Mucosa of descending colon (tissue), 3 donors: ENCODE data around the gene URB2. TPM values are rescaled to one million over a fixed set of nuclear protein-coding genes. Genes with fewer than 3 reads are reported as not detected.

Source experiments
- ATAC-seq: fragments of 200-7000 bp; cut with Tn5 transposase; one replicate; pipeline ENCODE4 v1.9.1; 2020; ENCODE audit warnings: mild to moderate bottlenecking, moderate library complexity
- DNase-seq, 3 donors: peaks; one replicate each; pipeline ENCODE4 v3.0.0-alpha.2; 2020
- H3K36me3 ChIP-seq: fragments of 200-600 bp; one replicate; pipeline ENCODE4 v1.8.0; 2021; ENCODE audit warnings: low read depth, mild to moderate bottlenecking
- H3K4me1 ChIP-seq: fragments of 200-600 bp; one replicate; pipeline ENCODE4 v1.8.0; 2021; ENCODE audit warnings: low read depth, mild to moderate bottlenecking
- H3K4me3 ChIP-seq: fragments of 200-600 bp; one replicate; pipeline ENCODE4 v1.8.0; 2021; ENCODE audit warnings: mild to moderate bottlenecking
- H3K9me3 ChIP-seq: fragments of 200-600 bp; one replicate; pipeline ENCODE4 v1.8.0; 2021; ENCODE audit warnings: mild to moderate bottlenecking
- CTCF ChIP-seq: fragments of 200-600 bp; IDR thresholded peaks from one replicate; pipeline ENCODE4 v1.8.0; 2022; ENCODE audit warnings: antibody characterized with exemption, mild to moderate bottlenecking
- intact Hi-C, 2 donors: fragments of 100-400 bp; cut with DNase I in 1 of 2; cut with micrococcal nuclease in 1 of 2; formaldehyde crosslinking; loops; one replicate each; pipeline versions ENCODE4 v1.11.0 to v1.11.1; 2022; cut with DNase I, micrococcal nuclease
- total RNA-seq, 3 donors: library from RNA; stranded (reverse); fragmentation: NEBNext Ultra II Directional in 2 of 3; extraction: Animal tissue kit (Norgen Biotek cat#: 25700) in 2 of 3; gene quantifications; one replicate each; pipeline versions ENCODE4 v1.2.1 to v1.2.4, GENCODE V29; 2021 to 2023
- donor health status: DM: no; HTN: no; CAD: no; lungs with moderate emphysema.
- donor health status: DM: no; HTN: no; CAD: no.
- donor health status: DM: no; HTN: yes; CAD: no.

URB2 gene
- total RNA-seq, 3 donors from 2014 or later, result 5.5 to 8.3 (median 6.7) TPM

GRCh38 chr1:229643996-229644745, 18.1 kb downstream of the URB2 start:
- DNase-seq (no peak), ATAC-seq (no peak)
- intact Hi-C loops, result no loop called here
- no peaks in the 10 kb centered on the region for H3K36me3 ChIP-seq
- H3K4me3 ChIP-seq, result no peak overlapping the region
- TF ChIP-seq CTCF, result no peak
- H3K9me3 ChIP-seq, result no peaks in the 10 kb centered on the region
- no peaks in the 10 kb centered on the region for H3K4me1 ChIP-seq

GRCh38 chr1:229645324-229645993, 19.4 kb downstream of the URB2 start:
- ATAC-seq, result no peak
- H3K4me3 ChIP-seq, result no peak overlapping the region
- no peak for DNase-seq
- no peak for TF ChIP-seq CTCF
- intact Hi-C loops, result no loop called here
- H3K9me3 ChIP-seq, result no peaks in the 10 kb centered on the region
- no peaks in the 10 kb centered on the region for H3K4me1 ChIP-seq
- no peaks in the 10 kb centered on the region for H3K36me3 ChIP-seq

GRCh38 chr1:229648406-229648805, 22.4 kb downstream of the URB2 start:
- Histone ChIP-seq H3K4me3 (no peak overlapping the region), H3K4me1 (no peaks in the 10 kb centered on the region), H3K36me3 (no peaks in the 10 kb centered on the region), H3K9me3 (no peaks in the 10 kb centered on the region)
- ATAC-seq, result no peak
- intact Hi-C loops, result no loop called here
- no peak for DNase-seq
- TF ChIP-seq CTCF, result no peak

GRCh38 chr1:229650045-229650444, 24.0 kb downstream of the URB2 start:
- TF ChIP-seq CTCF, result no peak
- Histone ChIP-seq H3K4me3 (no peak overlapping the region), H3K36me3 (no peaks in the 10 kb centered on the region), H3K9me3 (no peaks in the 10 kb centered on the region), H3K4me1 (no peaks in the 10 kb centered on the region)
- intact Hi-C loops, result no loop called here
- ATAC-seq, result no peak
- no peak for DNase-seq

- TF ChIP-seq CTCF, result no peak
- ATAC-seq (peak; percentile 81), DNase-seq (peak in 1 of 3 donors; percentile 30)
- Histone ChIP-seq H3K4me3 (no peak overlapping the region), H3K36me3 (no peaks in the 10 kb centered on the region), H3K4me1 (no peaks in the 10 kb centered on the region), H3K9me3 (no peaks in the 10 kb centered on the region)
- intact Hi-C loops, result no loop called here
Observed at GRCh38 chr1:229651546-229651945, 25.5 kb downstream of the URB2 start.
